CD4-positive, alpha-beta T cell (primary cell): ENCODE results near the gene PISD. TPM values are rescaled to one million over a fixed set of nuclear protein-coding genes. Genes with fewer than 3 reads are reported as not detected.

Source experiments
- ATAC-seq: fragments of 200-7000 bp; cut with Tn5 transposase; one replicate; pipeline ENCODE4 v1.10.0; 2022; ENCODE audit warnings: mild to moderate bottlenecking; ENCODE audit not compliant: poor library complexity
- CTCF ChIA-PET: fragments of 350-600 bp; sonication (Branson Sonifier 250); formaldehyde crosslinking; loops from one replicate; lab custom pipeline; 2021; ENCODE audit warnings: antibody characterized with exemption, inconsistent platforms; lab: Charles Lee
- POLR2A ChIA-PET: fragments of 350-600 bp; sonication (Branson Sonifier 250); formaldehyde crosslinking; loops from one replicate; lab custom pipeline; 2021; ENCODE audit warnings: antibody characterized with exemption, inconsistent platforms; lab: Charles Lee
- DNase-seq, 14 experiments: peaks; one replicate each; pipeline ENCODE4 v3.0.0-alpha.2; 2013 to 2020; ENCODE audit warnings: mixed read lengths in 2 of 14
- H3K27ac ChIP-seq, 2 donors: one replicate each; pipeline versions ENCODE4 v1.5.1 to v1.7.0; 2013; ENCODE audit warnings: low read length in 2 of 2, low read depth in 1 of 2, mild to moderate bottlenecking in 1 of 2
- H3K27me3 ChIP-seq, 2 experiments: 1 replicate in 1 of 2; 2 replicates in 1 of 2; pipeline versions ENCODE4 v1.6.1 to v1.7.0; 2013; ENCODE audit warnings: low read length in 2 of 2, control low read depth in 1 of 2, mild to moderate bottlenecking in 1 of 2, moderate library complexity in 1 of 2; ENCODE audit not compliant: insufficient read depth in 2 of 2, control insufficient read depth in 1 of 2
- H3K36me3 ChIP-seq: one replicate; pipeline ENCODE4 v1.6.1; 2013; ENCODE audit warnings: low read length, control low read depth; ENCODE audit not compliant: insufficient read depth
- H3K4me1 ChIP-seq: one replicate; pipeline ENCODE4 v1.6.1; 2013; ENCODE audit warnings: low read length, control low read depth; ENCODE audit not compliant: insufficient read depth
- H3K4me3 ChIP-seq: one replicate; pipeline ENCODE4 v1.5.1; 2013; ENCODE audit warnings: mild to moderate bottlenecking, low read length, moderate library complexity
- H3K9me3 ChIP-seq, 2 experiments: 1 replicate in 1 of 2; 2 replicates in 1 of 2; pipeline versions ENCODE4 v1.6.1 to v1.7.0; 2013; ENCODE audit warnings: low read length in 2 of 2, mild to moderate bottlenecking in 2 of 2, control low read depth in 1 of 2, moderate library complexity in 1 of 2; ENCODE audit not compliant: control insufficient read depth in 1 of 2, insufficient read depth in 1 of 2
- H3K27ac Mint-ChIP-seq: one replicate; pipeline ENCODE4 v1.8.0; 2020; ENCODE audit warnings: mixed read lengths
- H3K27me3 Mint-ChIP-seq: one replicate; pipeline ENCODE4 v1.8.0; 2021; ENCODE audit warnings: mixed read lengths
- H3K36me3 Mint-ChIP-seq: one replicate; pipeline ENCODE4 v1.8.0; 2021; ENCODE audit warnings: low read depth, mixed read lengths
- H3K4me1 Mint-ChIP-seq: one replicate; pipeline ENCODE4 v1.8.0; 2021; ENCODE audit warnings: low read depth, mixed read lengths
- H3K4me3 Mint-ChIP-seq: one replicate; pipeline ENCODE4 v1.8.0; 2020; ENCODE audit warnings: mild to moderate bottlenecking, mixed read lengths
- H3K9me3 Mint-ChIP-seq: one replicate; pipeline ENCODE4 v1.8.0; 2020; ENCODE audit warnings: mixed read lengths
- intact Hi-C, 2 experiments: fragments of 100-400 bp; cut with DNase I in 1 of 2; cut with micrococcal nuclease in 1 of 2; formaldehyde crosslinking; loops; one replicate each; pipeline versions ENCODE4 v1.15.1 to v1.9.0; 2023 to 2025; cut with DNase I, micrococcal nuclease
- total RNA-seq, 174 experiments: library from RNA in 2 of 174; stranded (reverse) in 2 of 174; gene quantifications; one replicate each; pipeline ENCODE4 v1.2.3 and lab custom pipeline; 2021 to 2026
- TF ChIP-seq, protein P1 (sequence below): fragments of 200-600 bp; IDR thresholded peaks from one replicate; pipeline ENCODE4 v1.8.0; 2022; ENCODE audit warnings: antibody characterized with exemption, mild to moderate bottlenecking

PISD gene
- total RNA-seq, 2 experiments from 2014 or later: 23.4 to 25.3 TPM

DNA sequence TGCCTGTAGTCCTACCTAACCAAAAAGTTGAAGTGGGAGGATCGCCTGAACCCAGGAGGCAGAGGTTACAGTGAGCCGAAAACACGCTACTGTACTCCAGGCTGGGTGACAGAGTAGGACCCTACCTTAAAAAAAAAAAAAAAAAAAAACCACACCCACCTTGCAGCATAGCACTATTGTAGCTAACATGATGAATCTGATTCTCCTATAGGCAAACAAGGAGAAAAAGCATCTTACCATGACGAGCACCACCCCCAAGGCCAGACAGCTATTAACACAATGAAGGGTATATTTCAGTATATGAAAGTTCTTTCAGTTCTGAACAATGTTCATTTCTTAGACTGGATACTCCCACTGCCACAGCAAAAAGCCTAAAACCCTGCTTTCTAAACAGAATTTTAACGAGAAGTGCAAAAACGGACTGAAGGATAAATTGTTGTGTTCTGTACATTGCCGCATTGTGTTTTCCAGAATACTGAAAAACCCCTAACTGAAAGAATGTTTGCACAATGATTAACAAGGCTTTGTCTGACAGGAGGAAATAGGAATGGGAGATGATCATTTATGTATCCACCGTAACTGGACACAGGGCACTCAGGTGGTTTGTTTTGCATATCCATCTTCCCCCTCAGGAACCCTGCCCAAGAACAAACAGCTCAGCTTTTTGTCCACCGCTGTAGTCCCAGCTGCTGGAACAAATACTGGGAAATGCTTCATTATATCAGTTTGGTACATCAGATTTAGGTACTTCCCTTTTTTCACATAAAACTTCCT lies 8.9 kb downstream of the PISD start:
- H3K27me3 Mint-ChIP-seq: no peaks in the 10 kb centered on the region
- Histone ChIP-seq H3K4me3 (no peak overlapping the region), H3K4me1 (peaks cover 7% of the 10 kb centered on the region), H3K36me3 (peaks cover 22% of the 10 kb centered on the region), H3K27ac (no peak overlapping the region), H3K27me3 (no peaks in the 10 kb centered on the region), H3K9me3 (no peaks in the 10 kb centered on the region)
- H3K4me1 Mint-ChIP-seq: peaks cover 21% of the 10 kb centered on the region
- TF ChIP-seq, protein P1, sequence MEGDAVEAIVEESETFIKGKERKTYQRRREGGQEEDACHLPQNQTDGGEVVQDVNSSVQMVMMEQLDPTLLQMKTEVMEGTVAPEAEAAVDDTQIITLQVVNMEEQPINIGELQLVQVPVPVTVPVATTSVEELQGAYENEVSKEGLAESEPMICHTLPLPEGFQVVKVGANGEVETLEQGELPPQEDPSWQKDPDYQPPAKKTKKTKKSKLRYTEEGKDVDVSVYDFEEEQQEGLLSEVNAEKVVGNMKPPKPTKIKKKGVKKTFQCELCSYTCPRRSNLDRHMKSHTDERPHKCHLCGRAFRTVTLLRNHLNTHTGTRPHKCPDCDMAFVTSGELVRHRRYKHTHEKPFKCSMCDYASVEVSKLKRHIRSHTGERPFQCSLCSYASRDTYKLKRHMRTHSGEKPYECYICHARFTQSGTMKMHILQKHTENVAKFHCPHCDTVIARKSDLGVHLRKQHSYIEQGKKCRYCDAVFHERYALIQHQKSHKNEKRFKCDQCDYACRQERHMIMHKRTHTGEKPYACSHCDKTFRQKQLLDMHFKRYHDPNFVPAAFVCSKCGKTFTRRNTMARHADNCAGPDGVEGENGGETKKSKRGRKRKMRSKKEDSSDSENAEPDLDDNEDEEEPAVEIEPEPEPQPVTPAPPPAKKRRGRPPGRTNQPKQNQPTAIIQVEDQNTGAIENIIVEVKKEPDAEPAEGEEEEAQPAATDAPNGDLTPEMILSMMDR: no peak
- no peak overlapping the region for H3K4me3 Mint-ChIP-seq
- intact Hi-C loops: no loop called here
- CTCF ChIA-PET: interaction anchor here (0.9 kb wide), 1 partner anchor 8 kb away, joined by 3 read pairs; no protein-coding TSS in a partner anchor
- no peaks in the 10 kb centered on the region for H3K9me3 Mint-ChIP-seq
- peaks cover 36% of the 10 kb centered on the region for H3K36me3 Mint-ChIP-seq
- ATAC-seq (no peak), DNase-seq (no peak)
- POLR2A ChIA-PET: interaction anchor here (1.0 kb wide), 1 partner anchor 9 kb away, joined by 5 read pairs; the partner anchor contains the start of gene PISD
- H3K27ac Mint-ChIP-seq: no peak overlapping the region

DNA sequence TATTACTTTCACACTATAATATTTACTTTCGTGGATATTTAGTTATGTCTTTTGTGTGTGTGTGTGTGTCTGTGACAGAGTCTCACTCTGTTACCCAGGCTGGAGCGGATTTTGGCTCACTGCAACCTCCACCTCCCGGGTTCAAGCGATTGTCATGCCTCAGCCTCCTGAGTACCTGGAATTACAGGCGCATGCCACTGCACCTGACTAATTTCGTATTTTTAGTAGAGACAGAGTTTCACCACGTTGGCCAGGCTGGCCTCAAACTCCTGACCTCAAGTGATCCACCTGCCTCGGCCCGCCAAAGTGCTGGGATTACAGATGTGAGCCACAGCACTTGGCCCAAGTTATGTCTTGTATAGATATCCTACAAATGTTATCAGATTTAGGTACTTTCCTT lies 9.9 kb downstream of the PISD start:
- TF ChIP-seq, protein P1: no peak
- Mint-ChIP-seq H3K4me3 (no peak overlapping the region), H3K9me3 (no peaks in the 10 kb centered on the region), H3K36me3 (peaks cover 42% of the 10 kb centered on the region), H3K4me1 (peaks cover 15% of the 10 kb centered on the region), H3K27ac (no peak overlapping the region), H3K27me3 (no peaks in the 10 kb centered on the region)
- ChIA-PET CTCF (no interaction called here), POLR2A (no interaction called here)
- Histone ChIP-seq H3K27ac (no peak overlapping the region), H3K36me3 (peaks cover 32% of the 10 kb centered on the region), H3K9me3 (no peaks in the 10 kb centered on the region), H3K27me3 (no peaks in the 10 kb centered on the region), H3K4me3 (no peak overlapping the region), H3K4me1 (peaks cover 7% of the 10 kb centered on the region)
- intact Hi-C loops: no loop called here
- DNase-seq (no peak), ATAC-seq (no peak)

DNA sequence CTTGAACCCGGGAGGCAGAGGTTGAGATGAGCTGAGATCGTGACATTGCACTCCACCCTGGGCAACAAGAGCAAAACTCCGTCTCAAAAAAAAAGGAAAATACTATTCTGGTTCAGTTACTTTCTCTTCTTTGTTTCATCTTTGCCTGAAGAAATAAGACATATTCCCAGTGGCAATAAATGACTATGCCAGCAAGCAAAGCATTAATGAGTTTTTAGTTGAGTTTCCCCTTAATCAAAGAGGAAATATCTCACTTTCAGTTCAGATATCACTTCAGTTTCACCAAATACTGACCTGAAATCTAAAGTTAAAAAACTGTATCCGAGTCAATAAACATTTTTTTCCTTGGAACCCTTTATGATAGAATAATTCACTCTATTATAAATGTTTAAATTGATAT lies 10.4 kb downstream of the PISD start:
- Mint-ChIP-seq H3K9me3 (no peaks in the 10 kb centered on the region), H3K36me3 (peaks cover 46% of the 10 kb centered on the region), H3K4me1 (peaks cover 15% of the 10 kb centered on the region), H3K27ac (no peak overlapping the region), H3K27me3 (no peaks in the 10 kb centered on the region), H3K4me3 (no peak overlapping the region)
- Histone ChIP-seq H3K27me3 (no peaks in the 10 kb centered on the region), H3K4me3 (no peak overlapping the region), H3K36me3 (peaks cover 36% of the 10 kb centered on the region), H3K27ac (no peak overlapping the region), H3K9me3 (no peaks in the 10 kb centered on the region), H3K4me1 (peaks cover 8% of the 10 kb centered on the region)
- POLR2A ChIA-PET: no interaction called here
- CTCF ChIA-PET: no interaction called here
- no peak for ATAC-seq
- intact Hi-C loops: no loop called here
- TF ChIP-seq, protein P1: no peak
- no peak for DNase-seq
